ENCODE results near the gene ARHGAP31.

GRCh38 chr3:119333773-119334509, 39.8 kb downstream of the ARHGAP31 start:
- no peak for TF ChIP-seq POLR2A (IDR thresholded peaks at IDR 0.05; ENCODE audit: extremely low read depth, insufficient read length)
- TF ChIP-seq, protein P1, sequence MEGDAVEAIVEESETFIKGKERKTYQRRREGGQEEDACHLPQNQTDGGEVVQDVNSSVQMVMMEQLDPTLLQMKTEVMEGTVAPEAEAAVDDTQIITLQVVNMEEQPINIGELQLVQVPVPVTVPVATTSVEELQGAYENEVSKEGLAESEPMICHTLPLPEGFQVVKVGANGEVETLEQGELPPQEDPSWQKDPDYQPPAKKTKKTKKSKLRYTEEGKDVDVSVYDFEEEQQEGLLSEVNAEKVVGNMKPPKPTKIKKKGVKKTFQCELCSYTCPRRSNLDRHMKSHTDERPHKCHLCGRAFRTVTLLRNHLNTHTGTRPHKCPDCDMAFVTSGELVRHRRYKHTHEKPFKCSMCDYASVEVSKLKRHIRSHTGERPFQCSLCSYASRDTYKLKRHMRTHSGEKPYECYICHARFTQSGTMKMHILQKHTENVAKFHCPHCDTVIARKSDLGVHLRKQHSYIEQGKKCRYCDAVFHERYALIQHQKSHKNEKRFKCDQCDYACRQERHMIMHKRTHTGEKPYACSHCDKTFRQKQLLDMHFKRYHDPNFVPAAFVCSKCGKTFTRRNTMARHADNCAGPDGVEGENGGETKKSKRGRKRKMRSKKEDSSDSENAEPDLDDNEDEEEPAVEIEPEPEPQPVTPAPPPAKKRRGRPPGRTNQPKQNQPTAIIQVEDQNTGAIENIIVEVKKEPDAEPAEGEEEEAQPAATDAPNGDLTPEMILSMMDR (IDR thresholded peaks at IDR 0.05; ENCODE audit: low read depth, low read length): no peak
- TF ChIP-seq, protein P2, sequence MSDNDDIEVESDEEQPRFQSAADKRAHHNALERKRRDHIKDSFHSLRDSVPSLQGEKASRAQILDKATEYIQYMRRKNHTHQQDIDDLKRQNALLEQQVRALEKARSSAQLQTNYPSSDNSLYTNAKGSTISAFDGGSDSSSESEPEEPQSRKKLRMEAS (IDR thresholded peaks at IDR 0.05; ENCODE audit: low read depth, low read length): no peak
